T-helper 2 cell treated with Interferon-gamma antibody and Interleukin-4, amounts not matched to agents 5 μg/mL and 100 μg/mL, for 36 hours (primary cell): Measurements from ENCODE around the gene KIF26A.

Source experiments
- DNase-seq: peaks from one replicate; pipeline ENCODE4 v3.0.0; 2021; ENCODE audit warnings: low spot score
- H3K27ac Mint-ChIP-seq: one replicate; pipeline ENCODE4 v1.8.0; 2021; ENCODE audit warnings: mild to moderate bottlenecking, mixed read lengths
- H3K27me3 Mint-ChIP-seq: one replicate; pipeline ENCODE4 v1.8.0; 2021; ENCODE audit warnings: low read depth, mixed read lengths
- H3K36me3 Mint-ChIP-seq: one replicate; pipeline ENCODE4 v1.8.0; 2021; ENCODE audit warnings: low read depth, mixed read lengths
- H3K4me1 Mint-ChIP-seq: one replicate; pipeline ENCODE4 v1.8.0; 2021; ENCODE audit warnings: low read depth, mixed read lengths
- H3K4me3 Mint-ChIP-seq: one replicate; pipeline ENCODE4 v1.8.0; 2022; ENCODE audit warnings: mild to moderate bottlenecking, moderate library complexity, mixed read lengths
- H3K9me3 Mint-ChIP-seq: one replicate; pipeline ENCODE4 v1.8.0; 2021; ENCODE audit warnings: mixed read lengths

Gene KIF26A

DNA sequence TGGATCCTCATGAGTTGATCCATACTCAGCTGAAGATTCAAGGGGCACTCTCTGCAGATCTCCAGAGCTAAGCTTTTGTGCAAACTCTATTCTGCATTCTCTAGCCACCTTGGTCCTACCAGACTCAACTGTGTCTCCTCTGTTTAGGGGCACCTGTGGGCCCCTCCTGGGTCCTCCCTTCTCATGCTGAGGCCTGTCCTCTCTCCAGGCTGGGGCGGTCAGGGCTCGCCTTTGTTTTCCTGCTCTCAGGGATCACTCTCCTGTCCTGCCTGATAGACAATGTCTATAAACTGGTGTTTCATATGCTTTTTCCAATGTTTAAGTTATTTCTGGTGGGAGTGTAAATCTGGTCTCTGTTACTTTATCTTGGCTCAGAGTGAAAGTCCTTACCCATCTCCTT is 11.6 kb upstream of the KIF26A start:
- H3K36me3 Mint-ChIP-seq = no peaks in the 10 kb centered on the region
- H3K27me3 Mint-ChIP-seq = peaks cover 10% of the 10 kb centered on the region
- no peak overlapping the region for H3K4me3 Mint-ChIP-seq
- no peak overlapping the region for H3K27ac Mint-ChIP-seq
- DNase-seq = no peak
- H3K4me1 Mint-ChIP-seq = no peaks in the 10 kb centered on the region
- H3K9me3 Mint-ChIP-seq = peaks cover 29% of the 10 kb centered on the region

DNA sequence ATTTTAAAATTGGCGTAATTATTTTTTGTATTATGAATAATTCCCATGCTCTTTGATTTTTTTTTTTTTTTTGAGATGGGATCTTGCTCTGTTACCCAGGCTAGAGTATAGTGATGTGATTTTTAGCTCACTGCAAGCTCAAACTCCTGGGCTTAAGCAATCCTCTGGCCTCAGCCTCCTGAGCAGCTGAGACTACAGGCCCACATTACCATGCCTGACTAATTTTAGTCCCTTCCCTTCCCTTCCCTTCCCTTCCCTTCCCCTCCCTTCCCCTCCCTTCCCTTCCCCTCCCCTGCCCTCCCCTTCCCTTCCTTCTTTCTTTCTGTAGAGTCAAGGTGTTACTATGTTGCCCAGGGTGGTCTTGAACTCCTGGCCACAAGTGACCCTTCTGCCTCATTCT is 9.4 kb upstream of the KIF26A start:
- no peaks in the 10 kb centered on the region for H3K36me3 Mint-ChIP-seq
- H3K4me1 Mint-ChIP-seq = no peaks in the 10 kb centered on the region

GRCh38 chr14:104129556-104129955 is 8.8 kb upstream of the KIF26A start:
- H3K27ac Mint-ChIP-seq = no peak overlapping the region
- no peak overlapping the region for H3K4me3 Mint-ChIP-seq
- peaks cover 23% of the 10 kb centered on the region for H3K9me3 Mint-ChIP-seq
- no peaks in the 10 kb centered on the region for H3K36me3 Mint-ChIP-seq
- DNase-seq = no peak
- no peaks in the 10 kb centered on the region for H3K4me1 Mint-ChIP-seq
- H3K27me3 Mint-ChIP-seq = peaks cover 15% of the 10 kb centered on the region

More for the DNA sequence above, 9.4 kb upstream of the KIF26A start:
- no peak overlapping the region for H3K4me3 Mint-ChIP-seq
- peaks cover 25% of the 10 kb centered on the region for H3K9me3 Mint-ChIP-seq
- H3K27me3 Mint-ChIP-seq = peaks cover 11% of the 10 kb centered on the region
- H3K27ac Mint-ChIP-seq = no peak overlapping the region
- DNase-seq = no peak

DNA sequence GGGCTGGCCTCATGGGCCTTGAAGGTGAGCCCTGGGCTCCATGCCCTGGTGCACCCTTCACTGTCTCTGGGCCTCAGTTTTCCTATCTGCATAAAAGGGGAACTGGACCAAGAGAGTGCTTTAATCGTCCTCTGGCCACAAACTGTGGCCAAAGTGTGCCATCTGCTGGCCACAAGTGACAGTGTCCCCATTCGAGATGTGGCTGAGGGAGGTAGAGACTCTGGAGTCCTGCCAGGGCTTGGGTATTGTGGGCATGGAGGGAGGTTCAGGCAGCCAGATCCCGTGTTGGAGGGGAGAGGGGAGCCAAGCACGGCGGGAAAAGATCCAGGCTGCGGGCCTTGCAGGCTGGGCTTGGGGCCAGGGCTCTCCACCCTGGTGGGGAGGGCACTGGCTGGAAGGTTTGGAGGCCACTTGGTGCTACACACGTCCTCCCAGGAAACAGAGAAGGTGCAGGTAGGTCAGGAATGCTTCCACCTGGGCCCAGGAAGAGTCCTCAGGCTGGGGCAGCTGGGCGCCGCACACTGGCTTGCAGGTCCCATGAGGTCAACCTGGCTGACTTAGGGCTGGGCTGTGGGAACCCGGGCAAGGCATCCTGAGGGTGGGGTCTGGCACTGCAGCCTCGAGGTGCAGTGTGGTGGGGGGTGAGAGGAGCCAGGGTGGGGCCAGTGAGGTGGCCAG is 7.3 kb upstream of the KIF26A start:
- H3K4me3 Mint-ChIP-seq = no peak overlapping the region

DNA sequence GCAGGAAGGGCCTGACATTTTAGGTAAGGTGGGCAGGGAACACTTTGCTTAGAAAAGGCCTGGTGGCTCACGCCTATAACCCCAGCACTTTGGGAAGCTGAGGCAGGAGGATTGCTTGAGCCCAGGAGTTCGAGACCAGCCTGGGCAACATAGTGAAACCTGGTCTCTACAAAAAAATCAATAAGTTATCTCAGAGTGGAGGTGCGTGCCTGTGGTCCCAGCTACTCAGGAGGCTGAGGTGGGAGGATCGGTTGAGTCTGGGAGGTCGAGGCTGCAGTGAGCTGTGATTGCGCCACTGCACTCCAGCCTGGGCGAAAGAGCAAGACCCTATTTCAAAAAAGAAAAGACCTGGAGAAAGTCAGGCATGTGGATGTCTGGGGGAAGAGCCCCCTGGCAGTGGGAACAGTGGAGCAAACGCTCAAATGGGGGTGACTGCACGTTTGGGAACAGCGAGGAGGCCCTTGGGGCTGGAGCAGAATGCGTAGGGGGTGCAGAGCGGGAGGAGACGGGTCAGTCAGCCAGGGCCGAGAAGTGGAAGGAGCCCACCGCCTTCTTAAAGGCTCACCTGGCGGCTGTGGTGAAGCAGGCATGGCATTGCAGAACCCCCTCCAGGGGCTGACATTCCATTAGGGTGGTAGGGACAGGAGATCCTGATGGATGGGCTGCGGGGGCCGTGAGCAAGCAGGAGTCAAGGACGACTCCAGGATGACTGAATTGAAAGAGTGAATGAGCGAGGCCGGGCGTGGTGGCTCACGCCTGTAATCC is 6.2 kb upstream of the KIF26A start:
- DNase-seq = no peak
- no peak overlapping the region for H3K27ac Mint-ChIP-seq
- H3K36me3 Mint-ChIP-seq = no peaks in the 10 kb centered on the region
- H3K27me3 Mint-ChIP-seq = peaks cover 29% of the 10 kb centered on the region
- peaks cover 18% of the 10 kb centered on the region for H3K9me3 Mint-ChIP-seq
- no peak overlapping the region for H3K4me3 Mint-ChIP-seq
- peaks cover 3% of the 10 kb centered on the region for H3K4me1 Mint-ChIP-seq

More for the DNA sequence above, 7.3 kb upstream of the KIF26A start:
- Mint-ChIP-seq H3K9me3 (peaks cover 18% of the 10 kb centered on the region), H3K4me1 (no peaks in the 10 kb centered on the region), H3K27ac (no peak overlapping the region), H3K27me3 (peaks cover 25% of the 10 kb centered on the region), H3K36me3 (no peaks in the 10 kb centered on the region)
- no peak for DNase-seq

DNA sequence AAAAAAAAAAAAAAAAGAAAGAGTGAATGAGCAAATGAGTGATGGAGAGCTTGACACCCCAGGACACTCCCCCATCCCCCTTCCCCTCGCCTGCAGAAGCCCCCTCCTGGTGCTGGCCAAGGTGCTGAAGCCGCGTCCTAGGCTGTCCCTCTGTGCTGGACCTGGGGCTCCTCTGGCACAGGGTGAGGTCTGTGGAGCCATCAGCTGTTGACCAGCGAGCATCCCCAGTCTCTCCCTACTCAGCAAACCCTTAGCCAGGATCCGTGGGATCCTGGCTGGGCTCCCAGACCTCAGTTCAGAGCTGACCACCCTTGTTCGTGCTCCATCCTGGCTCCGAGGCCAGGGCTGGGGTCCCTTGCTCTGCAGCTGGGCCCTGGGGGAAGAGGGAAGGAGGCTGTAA is 5.4 kb upstream of the KIF26A start:
- H3K4me1 Mint-ChIP-seq = peaks cover 3% of the 10 kb centered on the region
- H3K27ac Mint-ChIP-seq = no peak overlapping the region
- peaks cover 32% of the 10 kb centered on the region for H3K27me3 Mint-ChIP-seq
- DNase-seq = no peak
- no peaks in the 10 kb centered on the region for H3K36me3 Mint-ChIP-seq
- H3K4me3 Mint-ChIP-seq = no peak overlapping the region
- peaks cover 18% of the 10 kb centered on the region for H3K9me3 Mint-ChIP-seq

- Mint-ChIP-seq H3K9me3 (peaks cover 16% of the 10 kb centered on the region), H3K27me3 (peaks cover 32% of the 10 kb centered on the region), H3K4me1 (peaks cover 3% of the 10 kb centered on the region), H3K27ac (no peak overlapping the region), H3K4me3 (no peak overlapping the region), H3K36me3 (no peaks in the 10 kb centered on the region)
- no peak for DNase-seq
These were observed 4.9 kb upstream of the KIF26A start for GRCh38 chr14:104133496-104133895.

DNA sequence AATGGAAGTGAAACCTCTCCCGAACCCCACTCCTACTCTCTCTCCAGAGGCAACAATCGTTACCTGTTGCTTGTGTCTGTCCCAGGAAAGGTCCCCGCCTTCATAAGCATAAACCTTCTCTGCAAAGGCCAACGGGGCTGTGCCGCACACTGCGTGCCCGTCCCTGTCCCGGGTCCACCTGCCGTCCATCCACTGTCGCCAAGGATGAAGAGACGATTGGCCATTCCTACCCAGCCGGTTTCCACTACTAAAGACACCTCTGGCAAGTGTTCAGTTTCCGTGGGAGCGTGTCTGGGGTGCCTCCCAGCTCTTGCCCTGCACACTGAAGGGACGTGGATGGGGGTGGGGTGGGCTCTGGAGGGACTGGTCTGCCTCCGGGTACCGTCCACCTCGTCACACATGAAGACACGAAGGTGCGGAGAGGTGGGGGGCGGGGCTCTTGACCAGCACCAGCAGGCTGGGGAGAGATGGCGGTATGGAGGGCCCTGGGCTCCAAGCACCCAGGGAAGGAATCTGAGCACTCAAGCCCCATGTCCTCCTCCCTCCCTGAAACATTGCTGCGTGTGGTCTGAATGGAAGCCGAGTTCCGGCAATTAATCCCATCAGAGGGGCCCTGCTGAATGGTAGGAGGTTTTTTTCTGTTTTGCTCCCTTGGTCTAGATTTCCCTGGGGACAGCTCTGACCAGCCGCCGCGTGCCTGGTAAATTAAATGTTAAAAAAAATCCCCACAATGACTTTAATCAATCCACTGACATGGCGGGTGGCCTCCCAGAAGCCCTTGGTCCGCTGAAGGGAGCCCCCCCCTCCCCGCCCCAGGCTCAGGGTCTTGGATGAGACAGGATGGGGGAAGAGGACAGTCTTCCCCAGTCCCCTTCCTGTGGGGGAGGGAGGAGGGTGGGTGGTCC is 4.1 kb upstream of the KIF26A start:
- no peak overlapping the region for H3K27ac Mint-ChIP-seq
- no peaks in the 10 kb centered on the region for H3K36me3 Mint-ChIP-seq
- H3K4me1 Mint-ChIP-seq = peaks cover 3% of the 10 kb centered on the region
- no peak for DNase-seq
- H3K4me3 Mint-ChIP-seq = no peak overlapping the region
- peaks cover 10% of the 10 kb centered on the region for H3K9me3 Mint-ChIP-seq
- peaks cover 32% of the 10 kb centered on the region for H3K27me3 Mint-ChIP-seq

- no peaks in the 10 kb centered on the region for H3K36me3 Mint-ChIP-seq
- no peak overlapping the region for H3K27ac Mint-ChIP-seq
- H3K4me3 Mint-ChIP-seq = no peak overlapping the region
- peaks cover 3% of the 10 kb centered on the region for H3K4me1 Mint-ChIP-seq
- peaks cover 34% of the 10 kb centered on the region for H3K27me3 Mint-ChIP-seq
- DNase-seq = no peak
- no peaks in the 10 kb centered on the region for H3K9me3 Mint-ChIP-seq
These were observed 3.1 kb upstream of the KIF26A start for GRCh38 chr14:104135121-104135903.

GRCh38 chr14:104135904-104136471 is 2.4 kb upstream of the KIF26A start:
- Mint-ChIP-seq H3K4me3 (no peak overlapping the region), H3K9me3 (no peaks in the 10 kb centered on the region), H3K36me3 (no peaks in the 10 kb centered on the region), H3K27me3 (peaks cover 34% of the 10 kb centered on the region), H3K4me1 (peaks cover 3% of the 10 kb centered on the region), H3K27ac (no peak overlapping the region)
- no peak for DNase-seq

GRCh38 chr14:104136472-104137296 is 1.7 kb upstream of the KIF26A start:
- Mint-ChIP-seq H3K4me3 (peak overlapping the region; percentile 34), H3K27me3 (peaks cover 32% of the 10 kb centered on the region), H3K4me1 (peaks cover 3% of the 10 kb centered on the region), H3K36me3 (no peaks in the 10 kb centered on the region), H3K27ac (no peak overlapping the region), H3K9me3 (no peaks in the 10 kb centered on the region)
- DNase-seq = no peak

- peaks cover 3% of the 10 kb centered on the region for H3K4me1 Mint-ChIP-seq
- H3K9me3 Mint-ChIP-seq = no peaks in the 10 kb centered on the region
- peak; percentile 58 for DNase-seq
- H3K27me3 Mint-ChIP-seq = peaks cover 30% of the 10 kb centered on the region
- no peaks in the 10 kb centered on the region for H3K36me3 Mint-ChIP-seq
- peak overlapping the region; percentile 34 for H3K4me3 Mint-ChIP-seq
- H3K27ac Mint-ChIP-seq = no peak overlapping the region
These were observed 890 bp upstream of the KIF26A start for GRCh38 chr14:104137297-104138097.
